Panc1 (cell line): Measurements from ENCODE around the gene SPATC1L. TPM values are rescaled to one million over a fixed set of nuclear protein-coding genes. Genes with fewer than 3 reads are reported as not detected.

Experiments used
- total RNA-seq: library from RNA; stranded (reverse); gene quantifications from one replicate; pipeline ENCODE4 v1.2.1, GENCODE V29; 2021; ENCODE audit not compliant: unreplicated experiment

The SPATC1L gene
- total RNA-seq, 1 experiment from 2014 or later, result 0.26 TPM

Other genes with a start within 250 kb of the SPATC1L start
- 34.2 TPM for gene COL6A1, start 202.7 kb downstream of the SPATC1L start, total RNA-seq
- 29.9 TPM for gene COL6A2, start 86.3 kb downstream of the SPATC1L start, total RNA-seq
- gene FTCD, start 28.9 kb downstream of the SPATC1L start, total RNA-seq, result 0.21 TPM
- 111 TPM for gene LSS, start 44.3 kb upstream of the SPATC1L start, total RNA-seq
- gene MCM3AP, start 101.2 kb upstream of the SPATC1L start, total RNA-seq, result 95.0 TPM
- 10.7 TPM for gene YBEY, start 101.9 kb upstream of the SPATC1L start, total RNA-seq
- 12.7 TPM for gene C21orf58, start 139.4 kb upstream of the SPATC1L start, total RNA-seq
- 44.3 TPM for gene PCNT, start 139.7 kb upstream of the SPATC1L start, total RNA-seq